HG03442 (cell line): ENCODE data around the gene KMT5B.

Experiments used
- ATAC-seq: cut with Tn5 transposase; IDR thresholded peaks from one replicate; pipeline ENCODE4 v1.9.1; 2021; ENCODE audit warnings: mild to moderate bottlenecking, moderate library complexity; ENCODE audit not compliant: unreplicated experiment

KMT5B gene

DNA sequence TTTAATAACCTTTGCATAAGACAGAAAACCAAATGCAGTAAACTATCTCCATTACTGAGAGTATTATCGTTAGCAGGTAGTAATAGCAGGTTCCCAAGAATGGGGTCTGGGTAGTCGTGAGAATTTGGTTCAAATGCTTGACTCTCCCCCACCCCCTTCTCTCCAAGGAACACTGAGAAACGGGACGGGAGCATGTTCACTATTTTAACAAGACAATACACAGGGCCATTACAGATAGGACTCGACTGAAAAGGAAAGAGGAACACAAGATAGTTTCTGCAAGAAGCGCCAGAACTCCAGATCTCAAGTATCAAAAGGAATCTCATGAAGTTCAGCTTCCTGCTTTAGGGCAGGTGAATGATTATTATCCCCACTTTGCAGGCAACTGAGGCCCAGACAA, 27.0 kb downstream of the KMT5B start:
- ATAC-seq = no peak

DNA sequence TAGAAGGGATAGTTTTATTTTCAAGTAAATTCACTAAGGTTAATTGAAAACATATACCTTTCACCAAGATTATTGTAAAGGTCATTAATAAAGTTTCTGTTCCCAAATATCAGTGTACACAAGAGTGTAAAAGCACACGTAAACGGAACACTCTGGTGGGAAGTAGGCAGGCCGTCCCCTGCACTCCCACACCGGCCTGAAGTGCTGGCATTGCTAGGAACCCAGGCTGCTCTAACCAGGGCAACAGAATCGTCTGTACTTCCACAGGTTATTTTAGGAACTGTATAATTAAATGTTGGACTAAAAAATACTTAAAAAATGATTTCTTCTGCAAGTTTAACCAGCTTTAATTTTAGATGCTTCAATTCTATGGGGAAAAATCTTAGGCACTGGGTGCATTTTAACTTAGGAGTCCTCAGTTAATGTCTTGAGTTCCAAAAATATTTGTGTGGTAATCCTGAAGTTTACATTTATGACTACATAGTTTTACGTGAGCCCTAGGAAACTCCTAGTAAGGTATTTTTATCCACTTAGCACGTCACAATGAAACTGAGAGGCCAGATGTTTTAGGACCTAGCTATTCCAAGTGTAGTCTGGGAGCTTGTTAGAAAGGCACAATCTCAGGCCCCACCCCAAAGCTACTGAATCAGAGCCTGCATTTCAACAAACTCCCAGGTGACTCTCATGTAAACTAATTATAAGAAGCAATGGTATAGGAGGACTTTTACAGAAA, 31.2 kb downstream of the KMT5B start:
- no peak for ATAC-seq

DNA sequence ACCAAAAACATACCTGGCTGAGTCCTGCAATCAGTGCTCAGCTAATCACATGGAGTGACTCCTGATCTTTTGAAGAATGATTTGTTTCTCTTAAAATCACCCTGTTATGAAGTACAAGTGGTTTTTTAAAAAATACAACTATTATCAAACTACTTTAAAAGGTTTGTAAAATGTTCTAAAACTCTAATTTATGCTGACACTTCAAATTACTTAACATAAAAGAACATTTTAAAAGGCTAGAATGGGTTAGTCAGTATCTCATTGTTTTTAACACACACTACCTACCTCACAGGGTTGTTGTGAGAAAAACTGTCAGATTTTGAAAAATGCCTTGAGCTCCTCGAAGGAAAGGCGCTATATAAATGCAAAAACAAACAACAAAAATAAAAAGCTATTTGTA, 33.2 kb downstream of the KMT5B start:
- ATAC-seq = no peak

DNA sequence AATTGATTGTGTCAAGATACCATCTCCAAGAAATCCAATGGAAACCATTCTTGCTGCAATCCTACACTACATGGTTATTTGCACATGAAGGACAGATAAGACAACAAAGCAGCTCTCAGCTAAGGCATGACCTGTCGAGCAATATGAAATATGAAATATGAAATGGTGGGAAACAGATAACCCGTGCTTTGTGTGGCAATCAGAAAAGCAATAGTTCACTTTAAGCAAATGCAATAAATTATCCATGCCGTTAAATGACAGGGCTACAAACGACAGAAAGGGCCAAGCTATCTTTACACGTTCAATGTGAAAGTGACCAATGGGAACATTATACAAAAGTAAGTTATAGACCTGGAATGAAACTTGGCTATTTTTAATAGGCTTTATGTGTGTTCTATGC, 35.2 kb downstream of the KMT5B start:
- ATAC-seq = no peak

DNA sequence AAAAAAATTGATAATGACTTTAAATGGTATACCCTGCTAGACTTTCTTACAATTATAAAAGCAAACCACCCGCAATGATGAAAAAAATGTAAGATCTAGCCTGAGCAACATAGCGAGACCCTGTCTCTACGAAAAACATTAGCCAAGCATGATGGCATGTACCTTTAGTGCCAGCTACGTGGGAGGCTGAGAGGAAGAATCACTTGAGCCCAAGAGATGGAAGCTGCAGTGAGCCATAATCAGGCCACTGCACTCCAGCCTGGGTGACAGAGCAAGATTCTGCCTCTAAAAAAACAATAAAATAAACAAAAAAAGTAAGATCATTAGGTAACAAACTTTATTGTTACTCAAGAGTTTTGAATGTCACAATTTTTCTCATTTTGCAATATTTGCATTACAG, 39.2 kb downstream of the KMT5B start:
- ATAC-seq = no peak

DNA sequence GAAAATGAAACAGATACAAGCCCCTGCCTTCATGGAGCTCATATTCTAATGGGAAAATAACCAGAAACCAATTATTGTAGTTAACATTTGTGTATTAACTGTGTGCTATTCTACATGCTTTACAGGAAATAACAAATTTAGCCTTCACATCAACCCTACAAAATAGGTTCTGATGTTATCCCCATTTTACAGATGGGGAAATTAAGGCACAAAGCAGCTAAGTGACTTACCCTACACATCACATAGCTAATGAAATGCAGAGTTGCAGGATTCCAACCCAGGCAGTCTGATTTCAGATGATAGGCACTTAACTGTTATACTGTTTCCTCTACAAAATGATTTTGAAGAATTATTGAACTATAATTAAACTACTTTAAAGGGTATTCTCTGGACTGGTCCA, 43.7 kb downstream of the KMT5B start:
- ATAC-seq = no peak

DNA sequence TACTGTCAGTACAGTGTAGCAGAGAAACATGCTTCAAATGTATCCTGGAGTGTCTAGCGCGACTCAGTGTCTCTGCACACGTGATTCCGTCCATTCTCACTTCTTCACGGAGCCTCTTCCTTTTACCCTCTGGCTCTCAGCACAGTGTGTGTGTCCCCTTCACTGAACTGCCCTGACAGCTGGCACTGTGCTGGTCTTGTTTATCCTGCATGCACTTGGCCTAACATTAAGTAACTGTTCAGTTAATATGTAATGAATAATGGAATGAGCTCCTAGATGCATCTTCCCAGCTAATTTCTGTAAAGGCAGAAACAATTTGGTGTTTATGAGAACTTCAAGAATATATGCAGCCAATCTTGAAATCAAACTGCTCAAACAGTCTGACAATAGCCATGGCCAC, 44.4 kb downstream of the KMT5B start:
- ATAC-seq = no peak

DNA sequence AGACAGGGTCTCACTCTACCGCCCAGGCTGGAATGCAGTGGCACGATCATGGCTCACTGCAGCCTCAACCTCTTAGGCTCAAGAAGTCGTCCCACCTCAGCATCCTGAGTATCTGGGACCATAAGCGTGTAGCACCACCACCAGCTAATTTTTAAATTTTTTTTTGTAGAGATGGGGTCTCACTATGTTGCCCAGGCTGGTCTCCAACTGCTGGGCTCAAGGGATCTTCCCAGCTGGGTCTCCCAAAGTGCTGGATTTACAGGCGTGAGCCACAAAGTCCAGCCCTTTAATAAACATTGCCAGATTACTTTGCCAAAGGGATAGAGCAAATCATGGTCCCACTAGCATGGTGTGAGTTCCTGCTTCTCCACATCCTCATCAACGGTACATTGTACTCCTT, 45.6 kb downstream of the KMT5B start:
- ATAC-seq = no peak

DNA sequence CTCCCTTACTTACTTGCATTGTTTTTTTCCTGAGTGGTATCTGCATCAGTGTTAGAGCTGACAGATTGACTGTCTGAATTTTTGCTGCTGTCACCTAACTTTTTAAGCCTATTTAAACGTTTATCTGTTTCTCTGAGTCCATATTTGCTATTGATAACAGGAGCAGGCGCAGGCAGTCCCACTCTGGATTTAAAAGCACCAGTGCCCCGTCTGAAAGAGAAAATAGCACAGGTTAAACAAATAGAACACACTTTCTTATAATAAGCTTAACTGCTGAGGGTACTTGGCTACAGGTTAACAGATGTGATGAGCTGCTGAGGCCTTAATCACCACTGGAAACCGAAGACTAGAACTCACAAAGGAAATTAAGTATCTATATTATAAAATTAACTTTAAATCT, 46.1 kb downstream of the KMT5B start:
- no peak for ATAC-seq

DNA sequence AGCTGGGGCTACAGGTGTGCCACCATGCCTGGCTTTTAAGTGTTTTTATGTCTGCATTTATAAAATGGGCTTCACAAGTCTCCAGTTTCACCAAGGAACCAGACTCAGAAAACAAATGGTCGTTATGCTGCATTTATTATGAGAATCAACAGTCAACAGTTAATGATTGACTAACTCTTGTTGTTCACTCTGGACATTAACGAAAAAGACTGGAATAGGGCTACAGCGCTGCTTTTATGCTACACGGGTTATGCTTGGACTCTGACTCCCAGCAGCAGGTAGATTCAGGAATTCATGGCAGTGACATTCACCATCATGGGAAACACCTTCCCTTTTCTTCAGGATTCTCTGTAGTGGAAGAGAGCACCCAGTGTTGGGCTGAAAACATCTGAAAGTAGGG, 47.5 kb downstream of the KMT5B start:
- no peak for ATAC-seq

DNA sequence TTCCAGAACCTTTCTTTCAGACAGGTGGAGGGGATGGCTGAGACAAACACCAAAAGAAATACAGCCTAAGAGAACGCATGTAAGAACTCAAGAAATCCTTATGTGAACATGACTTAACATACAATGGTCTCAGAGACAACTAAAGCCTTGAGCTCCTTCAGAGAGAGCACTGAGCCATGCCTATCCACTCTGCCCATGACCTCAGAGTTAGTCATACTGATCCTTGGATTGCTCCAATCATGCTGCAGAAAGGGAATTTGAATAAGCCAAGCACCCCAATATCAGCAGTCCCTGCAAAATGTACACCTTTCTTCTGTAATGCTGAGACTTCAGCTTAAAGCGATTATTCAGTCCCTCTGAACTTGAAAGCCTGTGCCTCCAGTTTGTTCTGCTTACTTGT, 48.7 kb downstream of the KMT5B start:
- ATAC-seq = no peak

DNA sequence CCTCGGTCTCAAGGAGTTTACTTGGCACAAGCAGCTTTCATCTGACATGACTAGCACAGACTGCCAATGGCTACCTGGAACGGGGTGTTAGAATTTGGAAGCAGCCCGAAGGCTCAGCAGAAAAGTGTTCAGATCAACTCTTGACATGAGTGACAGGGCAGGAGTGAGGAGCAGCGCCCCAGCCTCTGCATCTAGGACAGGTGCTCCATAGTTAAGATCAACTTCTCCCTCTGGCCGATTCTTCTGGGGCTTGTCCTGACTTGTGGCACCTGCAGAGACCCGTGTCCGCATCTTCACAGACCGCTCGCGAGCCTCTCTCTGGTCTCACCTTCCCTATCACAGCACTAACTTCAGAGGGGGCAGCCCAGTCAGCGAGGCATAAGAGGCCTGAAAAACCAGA, 49.4 kb downstream of the KMT5B start:
- no peak for ATAC-seq

DNA sequence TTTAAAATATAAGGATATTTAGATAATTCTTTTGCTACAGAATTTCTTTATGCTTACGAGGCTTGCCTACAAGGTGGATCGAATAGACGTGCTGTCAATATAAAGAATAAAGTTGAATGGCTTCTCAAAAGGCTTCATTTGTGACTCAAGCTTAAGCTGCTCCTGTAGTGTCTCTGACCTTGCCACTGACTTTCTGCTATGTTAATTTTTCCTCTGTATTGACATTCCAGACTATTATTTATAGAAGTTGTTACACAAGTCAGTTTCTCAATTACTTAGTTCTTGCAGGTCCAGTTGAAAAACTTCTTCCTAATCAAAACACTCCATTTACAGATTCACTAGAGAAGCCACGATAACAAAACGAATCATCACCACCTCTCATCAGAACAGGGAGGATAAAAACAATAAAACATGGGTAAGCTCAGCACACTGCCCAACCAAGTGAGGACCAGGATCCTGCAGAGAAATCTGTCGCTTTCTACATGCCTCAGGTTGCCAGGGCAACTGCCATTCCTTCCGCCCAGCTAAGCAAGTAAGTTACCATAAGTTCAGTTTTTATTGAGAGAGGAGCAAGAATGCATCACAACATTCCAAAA, 52.9 kb downstream of the KMT5B start:
- no peak for ATAC-seq

DNA sequence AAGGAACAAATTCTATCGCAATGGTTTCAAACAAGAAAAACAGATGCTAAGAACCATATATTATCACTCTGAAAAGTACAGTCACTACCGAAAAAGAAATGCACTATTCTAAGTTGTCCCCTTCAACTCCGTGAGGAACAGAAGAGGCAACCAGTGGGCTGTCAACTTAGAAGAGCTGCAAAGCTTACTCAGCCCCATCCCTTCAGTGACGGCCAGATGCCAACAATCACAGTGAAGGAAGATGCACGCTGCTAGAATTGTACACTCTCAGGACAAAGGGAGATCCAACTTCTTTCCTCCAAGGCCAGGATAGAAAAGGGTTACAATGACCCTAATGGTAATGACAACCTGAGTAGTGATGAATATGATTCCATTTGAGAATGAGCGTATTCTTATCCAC, 53.4 kb downstream of the KMT5B start:
- no peak for ATAC-seq

DNA sequence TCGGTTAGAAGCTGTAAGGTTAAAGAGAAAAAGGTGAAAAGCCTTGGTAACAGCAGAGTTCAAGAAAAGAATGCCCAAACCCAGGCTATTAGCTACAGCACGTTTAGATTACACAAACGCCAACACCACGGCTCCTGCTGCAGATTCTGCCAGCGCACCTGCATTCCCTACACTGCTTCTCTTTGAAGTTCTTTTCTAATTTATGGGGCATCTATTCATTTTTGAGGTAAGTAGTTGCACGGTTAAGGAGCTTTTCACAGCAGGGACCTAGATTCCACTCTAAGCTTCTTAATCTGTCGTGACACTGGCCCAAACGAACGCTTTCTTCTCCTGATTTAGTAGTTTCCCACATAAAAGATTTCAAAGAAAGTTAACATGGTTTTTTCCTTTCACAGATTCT, 53.9 kb downstream of the KMT5B start:
- no peak for ATAC-seq

DNA sequence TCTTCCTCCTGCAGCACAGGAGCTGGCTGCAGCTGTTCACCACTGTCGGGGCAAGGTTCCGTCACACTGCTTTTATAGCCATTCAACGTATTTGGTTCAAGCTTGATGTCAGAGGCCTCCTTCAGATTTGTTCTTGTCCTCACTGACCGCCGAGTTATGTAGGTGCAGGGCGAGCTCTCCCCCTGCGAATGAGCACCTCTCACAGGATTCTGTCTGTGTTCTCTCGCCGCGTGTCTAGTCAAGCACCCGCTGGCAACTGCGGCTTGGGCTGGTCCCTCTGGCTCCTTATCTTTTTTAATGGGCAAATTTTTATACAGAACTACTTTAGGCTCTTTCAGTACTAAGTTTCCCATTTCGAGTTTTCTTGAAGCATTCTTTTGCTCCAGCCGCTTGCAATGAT, 54.5 kb downstream of the KMT5B start:
- ATAC-seq = no peak

DNA sequence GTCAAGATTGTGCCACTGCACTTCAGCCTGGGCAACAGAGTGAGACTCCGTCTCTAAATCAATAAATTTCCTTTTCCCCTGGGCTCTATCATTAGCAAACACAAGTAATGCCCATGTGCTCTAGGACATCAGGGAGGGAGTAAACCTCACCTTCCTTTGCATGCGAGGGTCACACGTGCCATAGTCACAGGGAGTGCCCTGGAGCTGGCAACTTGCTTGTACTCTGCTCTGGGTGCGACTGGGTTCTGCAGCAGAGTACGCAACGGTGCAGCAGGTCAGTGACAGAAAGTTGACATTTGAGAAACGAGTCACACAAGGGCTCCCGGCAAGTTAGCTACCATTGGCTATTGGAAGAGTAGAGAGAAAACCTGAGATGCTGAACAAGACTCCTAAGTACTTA, 59.4 kb downstream of the KMT5B start:
- no peak for ATAC-seq

DNA sequence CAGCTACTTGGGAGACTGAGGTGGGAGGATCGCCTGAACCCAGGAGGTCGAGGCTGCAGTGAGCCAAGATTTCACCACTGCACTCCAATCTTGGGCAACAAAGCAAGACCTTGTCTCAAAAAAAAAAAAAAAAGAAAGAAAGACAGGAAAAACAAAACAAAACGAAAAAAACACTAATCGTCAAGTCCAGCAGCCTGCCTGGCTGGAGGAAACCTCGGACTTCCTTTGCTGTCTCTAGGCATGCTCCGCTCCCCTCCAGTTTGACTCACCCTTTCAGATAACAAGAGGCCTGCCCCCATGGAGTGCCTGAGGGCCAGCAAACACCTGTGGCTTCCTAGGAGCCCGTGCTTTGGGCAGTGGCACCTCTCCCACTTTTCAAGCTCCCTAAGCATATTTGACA, 63.1 kb downstream of the KMT5B start:
- no peak for ATAC-seq

DNA sequence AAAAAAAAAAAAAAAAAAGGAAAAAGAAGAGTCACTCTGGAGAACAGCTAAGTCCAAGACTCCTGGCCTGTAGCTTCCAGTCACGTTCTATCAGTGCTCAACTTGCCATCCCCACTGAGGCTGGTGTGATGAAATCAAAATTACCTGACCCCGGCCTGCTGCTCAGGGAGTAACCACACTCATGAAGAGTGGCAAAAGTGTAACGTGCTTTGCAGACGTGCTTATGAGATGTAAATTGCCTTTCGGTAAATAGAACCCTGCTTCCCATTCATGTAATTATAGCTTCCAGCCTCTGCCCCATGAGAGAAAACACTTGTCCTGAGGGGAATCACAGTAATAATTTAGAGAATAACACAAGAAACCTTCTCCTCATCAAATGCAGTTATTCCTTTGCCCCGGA, 63.7 kb downstream of the KMT5B start:
- ATAC-seq = no peak

DNA sequence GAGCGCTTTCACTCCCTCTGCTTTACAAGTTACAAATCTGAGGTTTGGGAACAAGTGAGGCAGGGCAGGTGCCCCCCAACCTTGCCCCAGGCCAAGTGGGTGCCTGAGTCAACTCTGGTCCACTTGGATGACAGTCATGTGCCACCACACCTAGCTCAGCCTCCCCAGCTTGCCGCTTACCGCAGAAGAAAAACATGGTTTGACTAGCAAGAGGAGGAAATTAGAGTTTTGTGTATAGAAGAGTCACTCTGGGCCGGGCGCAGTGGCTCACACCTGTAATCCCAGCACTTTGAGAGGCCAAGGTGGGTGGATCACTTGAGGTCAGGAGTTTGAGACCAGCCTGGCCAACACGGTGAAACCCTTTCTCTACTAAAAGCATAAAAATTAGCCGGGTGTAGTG, 64.2 kb downstream of the KMT5B start:
- ATAC-seq = no peak

DNA sequence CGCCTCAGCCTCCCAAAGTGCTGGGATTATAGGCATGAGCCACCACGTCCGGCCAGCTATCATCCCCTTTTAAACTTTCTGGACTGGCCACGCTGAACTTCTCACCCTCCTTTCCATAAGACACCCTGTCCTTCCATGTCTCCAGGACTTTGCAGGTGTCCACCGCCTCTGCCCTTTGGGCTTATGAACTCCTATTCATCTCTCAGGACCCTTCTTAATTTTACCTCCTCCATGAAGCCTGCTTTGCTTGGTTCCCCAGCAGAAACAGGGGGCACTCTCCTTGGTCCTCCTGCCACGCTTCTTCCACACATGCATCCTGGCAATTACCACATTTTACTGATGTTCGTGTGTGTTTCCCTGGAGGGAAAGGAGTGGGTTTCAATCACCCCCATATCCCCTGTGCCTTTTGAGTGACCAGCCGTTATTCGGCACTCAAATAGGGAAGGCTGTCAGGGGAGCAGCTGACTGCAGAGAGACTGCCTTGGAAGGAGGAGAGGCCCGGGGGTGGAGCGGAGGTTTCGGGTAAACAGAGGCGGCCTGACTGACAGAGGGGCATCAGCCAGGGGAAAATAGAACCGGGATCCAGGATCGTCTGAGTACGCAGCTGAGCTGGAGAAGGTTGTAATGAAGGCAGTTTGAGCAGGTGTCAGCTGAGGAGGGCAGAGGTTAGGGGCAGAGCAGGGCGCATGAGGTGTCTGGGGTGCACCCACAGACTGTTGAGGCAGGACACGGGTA, 64.9 kb downstream of the KMT5B start:
- no peak for ATAC-seq

DNA sequence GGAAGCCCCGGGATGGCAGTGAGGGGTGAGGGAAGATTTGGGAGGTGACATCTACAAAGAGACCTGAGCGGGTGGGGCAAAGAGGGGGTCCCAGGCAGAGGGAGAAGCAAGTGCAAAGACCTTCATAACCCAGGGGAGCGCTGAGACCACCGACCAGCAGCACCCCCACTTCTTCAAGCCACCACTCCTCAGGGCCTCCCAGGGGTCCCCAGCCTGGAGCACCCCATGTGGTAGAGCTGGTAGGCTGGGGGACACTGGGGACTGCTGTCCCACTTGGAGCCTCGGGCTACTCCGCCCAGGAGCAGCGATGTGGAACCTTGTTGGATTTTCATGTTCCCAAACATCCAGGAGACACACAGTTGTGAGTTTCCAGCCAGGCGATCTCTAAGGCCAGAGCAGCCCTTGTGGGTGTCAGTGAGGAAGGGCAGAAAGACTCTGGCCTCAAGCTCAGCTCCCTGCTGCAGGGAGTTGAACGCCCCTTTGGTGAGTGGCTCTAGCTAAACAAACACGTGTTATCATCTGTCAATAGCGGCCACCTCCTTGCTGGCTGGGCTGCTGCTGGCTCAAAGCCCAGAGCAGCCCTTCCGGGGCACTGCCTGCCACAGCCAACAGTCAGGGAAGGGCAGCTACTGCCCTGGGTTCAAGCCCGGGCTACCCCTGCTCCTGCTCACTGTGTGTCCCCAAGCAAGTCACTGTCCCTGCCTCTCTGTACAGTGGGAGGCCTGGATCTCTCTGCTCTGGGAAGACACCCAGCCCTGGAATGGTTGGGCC, 66.2 kb downstream of the KMT5B start:
- ATAC-seq = no peak
